Colonic mucosa (tissue), 4 donors: ENCODE data around the gene ST3GAL3. TPM values are rescaled to one million over a fixed set of nuclear protein-coding genes. Genes with fewer than 3 reads are reported as not detected.

Experiments
- DNase-seq: peaks from one replicate; pipeline ENCODE4 v3.0.0-alpha.2; 2020
- H3K27ac ChIP-seq: fragments of 200-600 bp; one replicate; pipeline ENCODE4 v1.8.0; 2021
- H3K27me3 ChIP-seq: fragments of 200-600 bp; one replicate; pipeline ENCODE4 v1.8.0; 2021
- H3K36me3 ChIP-seq: fragments of 200-600 bp; one replicate; pipeline ENCODE4 v1.8.0; 2021
- H3K4me1 ChIP-seq: fragments of 200-600 bp; one replicate; pipeline ENCODE4 v1.8.0; 2021; ENCODE audit warnings: mild to moderate bottlenecking
- H3K4me3 ChIP-seq: fragments of 200-600 bp; one replicate; pipeline ENCODE4 v1.8.0; 2021
- H3K9ac ChIP-seq, 2 donors: one replicate each; pipeline ENCODE4 v1.7.0; 2013; ENCODE audit warnings: control low read depth in 2 of 2, low read depth in 2 of 2, low read length in 2 of 2
- H3K9me3 ChIP-seq: fragments of 200-600 bp; one replicate; pipeline ENCODE4 v1.8.0; 2021
- intact Hi-C: fragments of 100-400 bp; cut with DNase I; formaldehyde crosslinking; loops from one replicate; pipeline ENCODE4 v1.14.1; 2022
- total RNA-seq, 2 donors: library from RNA; stranded (reverse); fragmentation: NEBNext Ultra II Directional in 1 of 2; extraction: Animal tissue kit (Norgen Biotek cat#: 25700) in 1 of 2; gene quantifications; one replicate each; pipeline ENCODE4 v1.2.1, GENCODE V29; 2021
- TF ChIP-seq, protein P1 (sequence below): fragments of 200-600 bp; IDR thresholded peaks from one replicate; pipeline ENCODE4 v1.8.0; 2022; ENCODE audit warnings: antibody characterized with exemption, mild to moderate bottlenecking
- donor health status: healthy.
- donor health status: DM: no; HTN: no; CAD: no.
- donor health status: DM: no; HTN: no; CAD: no.

ST3GAL3 gene
- total RNA-seq, 2 donors from 2014 or later: 5.1 to 6.0 TPM

DNA sequence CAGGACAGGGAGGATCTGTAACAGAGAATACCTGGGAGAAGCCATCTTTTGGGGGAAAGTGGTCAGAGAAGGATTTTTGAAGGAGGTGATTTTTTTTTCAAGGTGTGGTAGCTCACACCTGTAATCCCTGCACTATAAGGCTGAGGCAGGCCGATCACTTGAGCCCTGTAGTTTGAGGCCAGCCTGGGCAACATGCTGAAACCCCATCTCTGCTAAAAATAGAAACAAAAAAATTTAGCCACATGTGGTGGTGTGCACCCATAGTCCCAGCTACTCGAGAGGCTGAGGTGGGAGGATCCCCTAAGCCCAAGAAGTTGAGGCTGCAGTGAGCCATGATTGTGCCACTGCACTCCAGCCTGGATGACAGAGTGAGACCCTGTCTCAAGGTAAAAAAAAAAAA lies 158.9 kb downstream of the ST3GAL3 start:
- Histone ChIP-seq H3K36me3 (no peaks in the 10 kb centered on the region), H3K4me1 (no peaks in the 10 kb centered on the region), H3K27me3 (no peaks in the 10 kb centered on the region), H3K9ac (no peak overlapping the region), H3K4me3 (no peak overlapping the region), H3K9me3 (no peaks in the 10 kb centered on the region), H3K27ac (no peak overlapping the region)
- TF ChIP-seq, protein P1, sequence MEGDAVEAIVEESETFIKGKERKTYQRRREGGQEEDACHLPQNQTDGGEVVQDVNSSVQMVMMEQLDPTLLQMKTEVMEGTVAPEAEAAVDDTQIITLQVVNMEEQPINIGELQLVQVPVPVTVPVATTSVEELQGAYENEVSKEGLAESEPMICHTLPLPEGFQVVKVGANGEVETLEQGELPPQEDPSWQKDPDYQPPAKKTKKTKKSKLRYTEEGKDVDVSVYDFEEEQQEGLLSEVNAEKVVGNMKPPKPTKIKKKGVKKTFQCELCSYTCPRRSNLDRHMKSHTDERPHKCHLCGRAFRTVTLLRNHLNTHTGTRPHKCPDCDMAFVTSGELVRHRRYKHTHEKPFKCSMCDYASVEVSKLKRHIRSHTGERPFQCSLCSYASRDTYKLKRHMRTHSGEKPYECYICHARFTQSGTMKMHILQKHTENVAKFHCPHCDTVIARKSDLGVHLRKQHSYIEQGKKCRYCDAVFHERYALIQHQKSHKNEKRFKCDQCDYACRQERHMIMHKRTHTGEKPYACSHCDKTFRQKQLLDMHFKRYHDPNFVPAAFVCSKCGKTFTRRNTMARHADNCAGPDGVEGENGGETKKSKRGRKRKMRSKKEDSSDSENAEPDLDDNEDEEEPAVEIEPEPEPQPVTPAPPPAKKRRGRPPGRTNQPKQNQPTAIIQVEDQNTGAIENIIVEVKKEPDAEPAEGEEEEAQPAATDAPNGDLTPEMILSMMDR: no peak
- intact Hi-C loops: no loop called here
- no peak for DNase-seq

DNA sequence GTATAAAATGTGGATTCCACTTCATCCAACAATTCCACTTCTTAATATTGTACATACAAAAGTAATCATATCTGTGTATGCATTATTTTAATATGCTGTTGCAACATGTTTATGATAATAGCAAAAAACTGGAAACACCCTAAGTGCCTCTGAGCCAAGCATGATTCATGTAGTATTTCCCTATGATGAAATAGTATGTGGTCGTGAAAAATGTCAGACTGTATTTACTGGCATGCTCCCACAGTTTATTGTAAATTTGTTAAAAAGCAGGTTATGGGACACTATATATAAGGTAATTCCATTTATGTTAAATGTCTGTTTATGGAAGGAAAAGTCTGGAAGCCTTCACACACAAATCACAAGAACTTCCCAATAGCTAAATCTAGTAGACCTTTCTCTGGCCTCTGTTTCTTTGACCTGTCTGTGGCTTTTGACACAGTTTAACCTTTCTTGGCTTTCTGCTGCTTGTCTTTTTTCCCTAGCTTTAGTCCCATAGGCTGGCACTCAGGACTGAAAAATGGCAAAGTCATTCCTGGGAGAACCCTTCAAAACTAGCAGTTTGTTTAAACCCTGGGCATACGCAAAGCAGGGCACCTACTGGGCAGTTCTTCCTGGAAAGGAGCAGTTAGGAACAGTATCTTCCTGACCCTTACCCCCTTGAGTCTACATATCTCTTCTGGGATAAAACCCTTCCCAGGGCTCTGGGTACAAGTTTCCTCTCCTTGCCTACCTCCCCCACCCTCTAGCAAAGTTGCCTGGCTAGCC lies 160.8 kb downstream of the ST3GAL3 start:
- Histone ChIP-seq H3K9me3 (no peaks in the 10 kb centered on the region), H3K9ac (no peak overlapping the region), H3K27ac (no peak overlapping the region), H3K4me1 (no peaks in the 10 kb centered on the region), H3K36me3 (no peaks in the 10 kb centered on the region), H3K27me3 (no peaks in the 10 kb centered on the region), H3K4me3 (no peak overlapping the region)
- intact Hi-C loops: no loop called here
- DNase-seq: no peak
- TF ChIP-seq, protein P1: no peak

DNA sequence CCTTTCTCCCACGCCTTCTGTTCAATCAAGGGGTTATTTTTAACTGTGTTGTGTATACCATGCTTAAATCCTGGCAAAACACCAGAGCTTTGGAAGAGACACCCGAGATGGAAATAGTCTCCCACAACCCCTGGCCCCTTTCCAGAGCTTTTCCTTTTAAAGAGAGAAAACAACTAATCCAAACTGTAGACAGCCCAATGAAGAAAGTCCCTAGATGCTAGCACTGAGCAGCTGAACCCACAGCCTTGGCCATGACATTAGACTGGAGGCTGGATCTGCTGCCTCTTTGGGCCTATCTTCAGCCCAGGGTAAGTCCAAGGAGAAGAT lies 161.4 kb downstream of the ST3GAL3 start:
- no peaks in the 10 kb centered on the region for H3K9me3 ChIP-seq
- intact Hi-C loops: no loop called here
- no peaks in the 10 kb centered on the region for H3K36me3 ChIP-seq
- TF ChIP-seq, protein P1: no peak
- H3K27me3 ChIP-seq: no peaks in the 10 kb centered on the region
- no peak overlapping the region for H3K9ac ChIP-seq
- H3K4me3 ChIP-seq: no peak overlapping the region
- H3K4me1 ChIP-seq: no peaks in the 10 kb centered on the region
- H3K27ac ChIP-seq: no peak overlapping the region
- no peak for DNase-seq

DNA sequence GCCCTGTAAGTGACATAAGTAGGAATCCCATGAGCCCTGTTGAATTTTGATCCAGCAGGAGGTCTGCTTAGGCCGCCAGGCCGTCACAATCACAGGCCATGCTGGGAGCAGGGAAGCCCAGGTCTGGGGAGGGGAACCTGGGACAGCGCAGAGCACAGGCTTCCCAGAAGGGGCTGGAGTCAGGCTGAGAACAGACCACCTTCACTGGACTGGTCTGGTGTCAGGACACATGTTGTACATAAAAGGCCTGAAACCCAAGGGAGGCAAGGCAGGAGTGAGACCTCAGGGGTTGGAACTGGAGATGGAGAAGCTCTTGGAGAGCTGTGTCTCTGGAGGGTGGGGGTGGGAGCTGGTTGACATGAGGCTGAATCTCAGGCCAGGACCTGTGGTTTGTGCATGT lies 163.0 kb downstream of the ST3GAL3 start:
- H3K9ac ChIP-seq: no peak overlapping the region
- H3K9me3 ChIP-seq: no peaks in the 10 kb centered on the region
- H3K4me1 ChIP-seq: no peaks in the 10 kb centered on the region
- H3K4me3 ChIP-seq: no peak overlapping the region
- TF ChIP-seq, protein P1: no peak
- no peaks in the 10 kb centered on the region for H3K27me3 ChIP-seq
- H3K27ac ChIP-seq: no peak overlapping the region
- H3K36me3 ChIP-seq: no peaks in the 10 kb centered on the region
- intact Hi-C loops: no loop called here
- no peak for DNase-seq

DNA sequence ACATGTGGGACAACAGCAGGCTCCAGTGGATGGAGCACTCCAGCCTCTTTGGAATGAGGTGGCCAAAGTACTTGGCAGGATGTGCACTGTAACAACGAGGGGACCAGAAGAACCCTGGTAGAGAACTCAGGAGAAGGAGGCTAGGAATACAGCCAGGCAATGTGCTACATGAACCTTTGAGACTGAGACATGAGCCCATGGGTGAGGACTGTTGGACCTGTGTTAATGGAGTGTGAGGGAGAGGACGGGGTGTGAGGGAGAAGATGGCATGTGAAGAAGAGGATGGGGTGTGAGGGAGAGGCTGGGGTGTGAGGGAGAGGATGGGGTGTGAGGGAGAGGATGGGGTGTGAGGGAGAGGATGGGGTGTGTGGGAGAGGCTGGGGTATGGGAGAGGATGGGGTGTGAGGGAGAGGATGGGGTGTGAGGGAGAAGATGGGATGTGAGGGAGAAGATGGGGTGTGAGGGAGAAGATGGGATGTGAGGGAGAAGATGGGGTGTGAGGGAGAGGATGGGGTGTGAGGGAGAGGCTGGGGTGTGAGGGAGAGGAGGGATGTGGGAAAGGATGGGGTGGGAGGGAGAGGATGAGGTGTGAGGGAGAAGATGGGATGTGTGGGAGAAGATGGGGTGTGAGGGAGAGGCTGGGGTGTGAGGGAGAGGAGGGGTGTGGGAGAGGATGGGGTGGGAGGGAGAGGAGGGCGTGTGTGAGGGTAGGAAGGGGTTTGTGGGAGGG lies 164.0 kb downstream of the ST3GAL3 start:
- H3K27ac ChIP-seq: no peak overlapping the region
- intact Hi-C loops: no loop called here
- TF ChIP-seq, protein P1: no peak
- no peaks in the 10 kb centered on the region for H3K36me3 ChIP-seq
- no peaks in the 10 kb centered on the region for H3K27me3 ChIP-seq
- H3K4me3 ChIP-seq: no peak overlapping the region
- no peaks in the 10 kb centered on the region for H3K9me3 ChIP-seq
- DNase-seq: no peak
- H3K4me1 ChIP-seq: no peaks in the 10 kb centered on the region
- no peak overlapping the region for H3K9ac ChIP-seq
